ENCODE data around the gene MCHR1. TPM values are rescaled to one million over a fixed set of nuclear protein-coding genes. Genes with fewer than 3 reads are reported as not detected.

Gene MCHR1
- total RNA-seq (ENCODE audit: low replicate concordance): 0.45 and 2.1 TPM in 2 replicates

DNA sequence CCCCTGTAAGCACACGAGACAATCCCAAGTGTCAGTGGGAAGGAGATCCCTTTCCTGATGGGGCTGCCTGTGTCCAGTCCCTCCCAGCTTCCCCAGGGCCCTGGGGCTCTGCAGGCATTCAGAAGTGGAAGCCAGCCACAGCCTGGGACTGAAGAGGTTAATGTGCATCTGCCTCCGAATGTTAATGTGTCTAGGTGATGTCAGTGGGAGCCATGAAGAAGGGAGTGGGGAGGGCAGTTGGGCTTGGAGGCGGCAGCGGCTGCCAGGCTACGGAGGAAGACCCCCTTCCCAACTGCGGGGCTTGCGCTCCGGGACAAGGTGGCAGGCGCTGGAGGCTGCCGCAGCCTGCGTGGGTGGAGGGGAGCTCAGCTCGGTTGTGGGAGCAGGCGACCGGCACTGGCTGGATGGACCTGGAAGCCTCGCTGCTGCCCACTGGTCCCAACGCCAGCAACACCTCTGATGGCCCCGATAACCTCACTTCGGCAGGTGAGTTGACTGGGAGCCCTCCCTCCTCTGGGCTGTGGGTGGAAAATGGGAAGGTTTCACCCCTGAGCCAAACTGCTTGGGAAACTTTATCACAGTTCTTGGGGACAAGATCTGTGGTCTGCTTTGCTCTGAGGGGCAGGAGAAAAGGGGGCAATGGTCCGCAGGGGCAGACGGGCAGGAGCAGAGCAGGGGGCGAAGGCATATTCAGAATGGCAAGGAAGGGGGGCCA lies at the start of gene MCHR1:
MCHR1 (plus strand) TSS at position 236 of the 715 bp plus-strand sequence; CDS start at position 405, 169 bp downstream.
- H3K79me2 ChIP-seq (ENCODE audit: low read depth): no peaks in the 10 kb centered on the region
- TF ChIP-seq EZH2phosphoT487 (IDR thresholded peaks at IDR 0.05): no peak
- no peak for TF ChIP-seq CTCF (IDR thresholded peaks at IDR 0.05)
- TF ChIP-seq EZH2 (IDR thresholded peaks at IDR 0.05): no peak
- peaks cover 40% of the 10 kb centered on the region for H3F3A ChIP-seq (ENCODE audit: low read depth)
- peaks cover 45% of the 10 kb centered on the region for H3K4me1 ChIP-seq
- H3K27ac Mint-ChIP-seq: peak within 1 kb of the TSS; percentile 90
- H3K36me3 Mint-ChIP-seq: peaks cover 10% of the 10 kb centered on the region
- no peaks in the 10 kb centered on the region for H3K9me3 ChIP-seq (ENCODE audit: low read depth)
- peak; percentile 46 for DNase-seq (ENCODE audit: low spot score)
- peaks cover 27% of the 10 kb centered on the region for H3K27me3 Mint-ChIP-seq (ENCODE audit: insufficient read depth, low read depth)
- H3K4me3 ChIP-seq: peak within 1 kb of the TSS; percentile 21
- peak within 1 kb of the TSS; percentile 5 for H2AFZ ChIP-seq (replicated peaks)
- H3K9me3 Mint-ChIP-seq: peaks cover 2% of the 10 kb centered on the region
- no peaks in the 10 kb centered on the region for H3K36me3 ChIP-seq
- peaks cover 52% of the 10 kb centered on the region for H3K4me1 Mint-ChIP-seq
- no peaks in the 10 kb centered on the region for H3K27me3 ChIP-seq
- peak within 1 kb of the TSS; percentile 86 for H3K4me3 Mint-ChIP-seq
- H3K4me2 ChIP-seq: peak within 1 kb of the TSS; percentile 66
- peak within 1 kb of the TSS; percentile 7 for H3K27ac ChIP-seq
- no peaks in the 10 kb centered on the region for H4K20me1 ChIP-seq (ENCODE audit: low read depth)
- H3K9ac ChIP-seq: no peak within 1 kb of the TSS

- H3F3A ChIP-seq (ENCODE audit: low read depth): no peaks in the 10 kb centered on the region
- Mint-ChIP-seq H3K9me3 (peaks cover 4% of the 10 kb centered on the region), H3K4me1 (peaks cover 35% of the 10 kb centered on the region), H3K36me3 (peaks cover 12% of the 10 kb centered on the region), H3K27ac (peak overlapping the region; percentile 77), H3K27me3 (ENCODE audit: insufficient read depth, low read depth) (peaks cover 2% of the 10 kb centered on the region), H3K4me3 (no peak overlapping the region)
- H4K20me1 ChIP-seq (ENCODE audit: low read depth): peaks cover 77% of the 10 kb centered on the region
- H3K27ac ChIP-seq: no peak overlapping the region
- H3K36me3 ChIP-seq: no peaks in the 10 kb centered on the region
- no peak overlapping the region for H3K4me2 ChIP-seq
- H3K27me3 ChIP-seq: no peaks in the 10 kb centered on the region
- H3K79me2 ChIP-seq (ENCODE audit: low read depth): peaks cover 92% of the 10 kb centered on the region
- H3K9ac ChIP-seq: no peak overlapping the region
- no peak overlapping the region for H3K4me3 ChIP-seq
- H3K9me3 ChIP-seq (ENCODE audit: low read depth): no peaks in the 10 kb centered on the region
- TF ChIP-seq EZH2phosphoT487 (IDR thresholded peaks at IDR 0.05) (no peak), CTCF (IDR thresholded peaks at IDR 0.05) (no peak), EZH2 (IDR thresholded peaks at IDR 0.05) (no peak)
- no peak overlapping the region for H2AFZ ChIP-seq (replicated peaks)
- DNase-seq (ENCODE audit: low spot score): peak; percentile 50
- peaks cover 8% of the 10 kb centered on the region for H3K4me1 ChIP-seq
Observed at GRCh38 chr22:40631925-40632324, 47.4 kb upstream of the MCHR1 start.

DNA sequence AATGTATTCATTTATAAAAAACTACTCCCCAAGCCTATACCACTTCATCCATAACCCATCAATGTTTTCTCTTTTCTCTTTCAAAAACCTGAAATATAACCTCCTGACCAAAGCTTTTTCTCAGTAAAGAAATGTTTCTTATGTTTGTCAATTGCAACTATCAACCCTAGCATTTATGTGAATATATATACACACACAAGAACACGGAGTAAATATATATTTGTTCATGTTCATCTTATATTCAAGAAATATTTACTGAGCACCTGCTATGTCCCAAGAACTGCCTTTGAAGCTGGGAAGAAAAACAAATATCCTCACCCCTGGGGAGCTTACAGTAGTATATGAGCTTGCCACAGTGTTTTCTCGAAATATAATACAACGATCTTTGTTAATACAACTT lies 46.2 kb upstream of the MCHR1 start:
- no peak for DNase-seq (ENCODE audit: low spot score)
- Histone ChIP-seq H3K4me1 (peaks cover 8% of the 10 kb centered on the region), H3F3A (ENCODE audit: low read depth) (no peaks in the 10 kb centered on the region), H3K4me2 (no peak overlapping the region), H3K9ac (no peak overlapping the region), H3K27ac (no peak overlapping the region), H4K20me1 (ENCODE audit: low read depth) (peaks cover 67% of the 10 kb centered on the region), H3K9me3 (ENCODE audit: low read depth) (no peaks in the 10 kb centered on the region), H3K27me3 (no peaks in the 10 kb centered on the region), H2AFZ (replicated peaks) (no peak overlapping the region), H3K4me3 (no peak overlapping the region), H3K36me3 (no peaks in the 10 kb centered on the region), H3K79me2 (ENCODE audit: low read depth) (peaks cover 81% of the 10 kb centered on the region)
- TF ChIP-seq EZH2phosphoT487 (IDR thresholded peaks at IDR 0.05): no peak
- TF ChIP-seq EZH2 (IDR thresholded peaks at IDR 0.05): no peak
- no peak for TF ChIP-seq CTCF (IDR thresholded peaks at IDR 0.05)
- Mint-ChIP-seq H3K27me3 (ENCODE audit: insufficient read depth, low read depth) (peaks cover 4% of the 10 kb centered on the region), H3K4me3 (no peak overlapping the region), H3K9me3 (peaks cover 6% of the 10 kb centered on the region), H3K36me3 (peaks cover 12% of the 10 kb centered on the region), H3K27ac (no peak overlapping the region), H3K4me1 (peaks cover 40% of the 10 kb centered on the region)
